K562 (cell line): Measurements from ENCODE around the gene PSMD7.

Experiments used
- DLX4 ChIP-seq: fragments of 250-450 bp; sonication (Bioruptor Pico); IDR thresholded peaks from 2 replicates; pipeline ENCODE4 v1.6.1; 2021; ENCODE audit warnings: mild to moderate bottlenecking
- ILK ChIP-seq: fragments of 450-650 bp; IDR thresholded peaks from 2 replicates; pipeline ENCODE4 v1.6.1; 2016; ENCODE audit warnings: missing genetic modification characterization, low read depth, mild to moderate bottlenecking, missing compliant biosample characterization, moderate library complexity, borderline replicate concordance
- MAZ ChIP-seq, 2 experiments: fragments of 450-650 bp in 1 of 2; sonication (generic) in 1 of 2; formaldehyde crosslinking; IDR thresholded peaks in 1 of 2; conservative IDR thresholded peaks in 1 of 2; 2 replicates each; pipeline versions ENCODE4 v1.4.0 to v1.5.0; 2020; ENCODE audit warnings: mild to moderate bottlenecking in 1 of 2, missing genetic modification reagents in 1 of 2
- POLR2A ChIP-seq: fragments of 450-650 bp; conservative IDR thresholded peaks from 2 replicates; pipeline ENCODE4 v1.6.1; 2016
- POLR2AphosphoS5 ChIP-seq: IDR thresholded peaks from 2 replicates; pipeline ENCODE4 v1.6.1; 2011; ENCODE audit warnings: mild to moderate bottlenecking, low read depth, low read length, moderate library complexity; ENCODE audit not compliant: control insufficient read depth, insufficient read depth
- SMAD3 ChIP-seq: fragments of 450-650 bp; formaldehyde crosslinking; conservative IDR thresholded peaks from 2 replicates; pipeline ENCODE4 v1.4.0; 2020; ENCODE audit warnings: mild to moderate bottlenecking
- SP2 ChIP-seq: IDR thresholded peaks from 2 replicates; pipeline ENCODE4 v1.6.1; 2011; ENCODE audit warnings: mild to moderate bottlenecking, low read depth, low read length, moderate library complexity; ENCODE audit not compliant: poor library complexity, severe bottlenecking; ENCODE audit errors: extremely low read depth
- TCF3 ChIP-seq: sonication (generic); formaldehyde crosslinking; IDR thresholded peaks from 2 replicates; pipeline ENCODE4 v1.4.0; 2020; ENCODE audit warnings: mild to moderate bottlenecking, missing genetic modification reagents
- ZKSCAN1 ChIP-seq: fragments of 150-350 bp; IDR thresholded peaks from 2 replicates; pipeline ENCODE4 v1.6.1; 2016; ENCODE audit warnings: low read depth, low read length
- TF ChIP-seq, protein P1 (sequence below): fragments of 150-350 bp; IDR thresholded peaks from 2 replicates; pipeline ENCODE4 v1.6.1; 2014; ENCODE audit warnings: low read depth, mild to moderate bottlenecking, low read length, borderline replicate concordance
- TF ChIP-seq, protein P2 (sequence below): fragments of 250-450 bp; sonication (Bioruptor Pico); IDR thresholded peaks from 2 replicates; pipeline ENCODE4 v1.8.0; 2021; ENCODE audit warnings: moderate library complexity, mild to moderate bottlenecking, inconsistent platforms

GRCh38 chr16:74305281-74305680 is 8.7 kb downstream of the PSMD7 start:
- TF ChIP-seq SP2 (no peak), ILK (tag) (no peak), POLR2AphosphoS5 (no peak; the same call in 1 of the 2 replicates), DLX4 (no peak), POLR2A (no peak; the same call in 1 of the 2 replicates), TCF3 (CRISPR knock-in tag) (no peak), MAZ (CRISPR knock-in tag; conservative IDR thresholded peaks at IDR 0.05 in 1 of 2, IDR thresholded peaks at IDR 0.05 in 1 of 2) (no peak), SMAD3 (CRISPR knock-in tag) (no peak), ZKSCAN1 (no peak)
- TF ChIP-seq, protein P1, sequence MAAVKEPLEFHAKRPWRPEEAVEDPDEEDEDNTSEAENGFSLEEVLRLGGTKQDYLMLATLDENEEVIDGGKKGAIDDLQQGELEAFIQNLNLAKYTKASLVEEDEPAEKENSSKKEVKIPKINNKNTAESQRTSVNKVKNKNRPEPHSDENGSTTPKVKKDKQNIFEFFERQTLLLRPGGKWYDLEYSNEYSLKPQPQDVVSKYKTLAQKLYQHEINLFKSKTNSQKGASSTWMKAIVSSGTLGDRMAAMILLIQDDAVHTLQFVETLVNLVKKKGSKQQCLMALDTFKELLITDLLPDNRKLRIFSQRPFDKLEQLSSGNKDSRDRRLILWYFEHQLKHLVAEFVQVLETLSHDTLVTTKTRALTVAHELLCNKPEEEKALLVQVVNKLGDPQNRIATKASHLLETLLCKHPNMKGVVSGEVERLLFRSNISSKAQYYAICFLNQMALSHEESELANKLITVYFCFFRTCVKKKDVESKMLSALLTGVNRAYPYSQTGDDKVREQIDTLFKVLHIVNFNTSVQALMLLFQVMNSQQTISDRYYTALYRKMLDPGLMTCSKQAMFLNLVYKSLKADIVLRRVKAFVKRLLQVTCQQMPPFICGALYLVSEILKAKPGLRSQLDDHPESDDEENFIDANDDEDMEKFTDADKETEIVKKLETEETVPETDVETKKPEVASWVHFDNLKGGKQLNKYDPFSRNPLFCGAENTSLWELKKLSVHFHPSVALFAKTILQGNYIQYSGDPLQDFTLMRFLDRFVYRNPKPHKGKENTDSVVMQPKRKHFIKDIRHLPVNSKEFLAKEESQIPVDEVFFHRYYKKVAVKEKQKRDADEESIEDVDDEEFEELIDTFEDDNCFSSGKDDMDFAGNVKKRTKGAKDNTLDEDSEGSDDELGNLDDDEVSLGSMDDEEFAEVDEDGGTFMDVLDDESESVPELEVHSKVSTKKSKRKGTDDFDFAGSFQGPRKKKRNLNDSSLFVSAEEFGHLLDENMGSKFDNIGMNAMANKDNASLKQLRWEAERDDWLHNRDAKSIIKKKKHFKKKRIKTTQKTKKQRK = no peak
- TF ChIP-seq, protein P2, sequence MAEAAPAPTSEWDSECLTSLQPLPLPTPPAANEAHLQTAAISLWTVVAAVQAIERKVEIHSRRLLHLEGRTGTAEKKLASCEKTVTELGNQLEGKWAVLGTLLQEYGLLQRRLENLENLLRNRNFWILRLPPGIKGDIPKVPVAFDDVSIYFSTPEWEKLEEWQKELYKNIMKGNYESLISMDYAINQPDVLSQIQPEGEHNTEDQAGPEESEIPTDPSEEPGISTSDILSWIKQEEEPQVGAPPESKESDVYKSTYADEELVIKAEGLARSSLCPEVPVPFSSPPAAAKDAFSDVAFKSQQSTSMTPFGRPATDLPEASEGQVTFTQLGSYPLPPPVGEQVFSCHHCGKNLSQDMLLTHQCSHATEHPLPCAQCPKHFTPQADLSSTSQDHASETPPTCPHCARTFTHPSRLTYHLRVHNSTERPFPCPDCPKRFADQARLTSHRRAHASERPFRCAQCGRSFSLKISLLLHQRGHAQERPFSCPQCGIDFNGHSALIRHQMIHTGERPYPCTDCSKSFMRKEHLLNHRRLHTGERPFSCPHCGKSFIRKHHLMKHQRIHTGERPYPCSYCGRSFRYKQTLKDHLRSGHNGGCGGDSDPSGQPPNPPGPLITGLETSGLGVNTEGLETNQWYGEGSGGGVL (CRISPR knock-in tag) = no peak
